Osteocyte (in vitro differentiated cells): ENCODE data around the gene MEGF6. TPM values are rescaled to one million over a fixed set of nuclear protein-coding genes. Genes with fewer than 3 reads are reported as not detected.

ENCODE experiments used
- DNase-seq: peaks from one replicate; pipeline ENCODE4 v3.0.0; 2021; ENCODE audit warnings: mixed read lengths; ENCODE audit not compliant: unreplicated experiment; ENCODE audit errors: extremely low spot score
- H3K27ac Mint-ChIP-seq: one replicate; pipeline ENCODE4 v1.8.0; 2021; ENCODE audit warnings: mild to moderate bottlenecking, mixed read lengths; ENCODE audit not compliant: unreplicated experiment
- H3K27me3 Mint-ChIP-seq: one replicate; pipeline ENCODE4 v1.8.0; 2021; ENCODE audit warnings: mixed read lengths; ENCODE audit not compliant: unreplicated experiment
- H3K36me3 Mint-ChIP-seq: one replicate; pipeline ENCODE4 v1.8.0; 2021; ENCODE audit warnings: mixed read lengths; ENCODE audit not compliant: unreplicated experiment
- H3K4me1 Mint-ChIP-seq: one replicate; pipeline ENCODE4 v1.8.0; 2021; ENCODE audit warnings: mixed read lengths; ENCODE audit not compliant: unreplicated experiment
- H3K4me3 Mint-ChIP-seq: one replicate; pipeline ENCODE4 v1.8.0; 2021; ENCODE audit warnings: mild to moderate bottlenecking, moderate library complexity, mixed read lengths; ENCODE audit not compliant: unreplicated experiment
- H3K9me3 Mint-ChIP-seq: one replicate; pipeline ENCODE4 v1.8.0; 2021; ENCODE audit warnings: mixed read lengths; ENCODE audit not compliant: unreplicated experiment
- CTCF ChIP-seq: fragments of 200-600 bp; sonication (generic); IDR thresholded peaks from 2 replicates; pipeline ENCODE4 v1.5.0; 2021; ENCODE audit warnings: antibody characterized with exemption, mild to moderate bottlenecking, moderate library complexity
- total RNA-seq: library from RNA; stranded (reverse); gene quantifications from 2 replicates; pipeline ENCODE4 v1.2.1, GENCODE V29; 2021

The MEGF6 gene
- total RNA-seq, 1 donor from 2014 or later = 255 TPM

- Mint-ChIP-seq H3K4me1 (peaks cover 29% of the 10 kb centered on the region), H3K27me3 (no peaks in the 10 kb centered on the region), H3K4me3 (no peak overlapping the region), H3K9me3 (no peaks in the 10 kb centered on the region), H3K36me3 (peaks cover 9% of the 10 kb centered on the region), H3K27ac (no peak overlapping the region)
- DNase-seq = peak; percentile 92
- no peak for TF ChIP-seq CTCF
Measured at GRCh38 chr1:3501856-3502640, 109.3 kb downstream of the MEGF6 start.

- no peaks in the 10 kb centered on the region for H3K27me3 Mint-ChIP-seq
- DNase-seq = no peak
- H3K27ac Mint-ChIP-seq = no peak overlapping the region
- H3K36me3 Mint-ChIP-seq = peaks cover 3% of the 10 kb centered on the region
- no peaks in the 10 kb centered on the region for H3K9me3 Mint-ChIP-seq
- TF ChIP-seq CTCF = no peak
- no peak overlapping the region for H3K4me3 Mint-ChIP-seq
- H3K4me1 Mint-ChIP-seq = peaks cover 27% of the 10 kb centered on the region
Measured at GRCh38 chr1:3501437-3501836, 109.9 kb downstream of the MEGF6 start.

GRCh38 chr1:3500265-3500835, 111.0 kb downstream of the MEGF6 start:
- no peak for TF ChIP-seq CTCF
- peaks cover 2% of the 10 kb centered on the region for H3K36me3 Mint-ChIP-seq
- no peaks in the 10 kb centered on the region for H3K27me3 Mint-ChIP-seq
- no peak overlapping the region for H3K4me3 Mint-ChIP-seq
- H3K27ac Mint-ChIP-seq = no peak overlapping the region
- DNase-seq = no peak
- peaks cover 26% of the 10 kb centered on the region for H3K4me1 Mint-ChIP-seq
- no peaks in the 10 kb centered on the region for H3K9me3 Mint-ChIP-seq

GRCh38 chr1:3499611-3500010, 111.7 kb downstream of the MEGF6 start:
- Mint-ChIP-seq H3K4me3 (no peak overlapping the region), H3K27ac (no peak overlapping the region), H3K27me3 (no peaks in the 10 kb centered on the region), H3K4me1 (peaks cover 20% of the 10 kb centered on the region), H3K36me3 (peaks cover 2% of the 10 kb centered on the region), H3K9me3 (no peaks in the 10 kb centered on the region)
- TF ChIP-seq CTCF = no peak
- DNase-seq = no peak

- Mint-ChIP-seq H3K27me3 (no peaks in the 10 kb centered on the region), H3K9me3 (no peaks in the 10 kb centered on the region), H3K4me1 (peaks cover 15% of the 10 kb centered on the region), H3K4me3 (no peak overlapping the region), H3K36me3 (peaks cover 2% of the 10 kb centered on the region), H3K27ac (no peak overlapping the region)
- no peak for TF ChIP-seq CTCF
- DNase-seq = no peak
Measured at GRCh38 chr1:3498986-3499385, 112.3 kb downstream of the MEGF6 start.
